A673 (cell line): Measurements from ENCODE around the gene PKD1. TPM values are rescaled to one million over a fixed set of nuclear protein-coding genes. Genes with fewer than 3 reads are reported as not detected.

ENCODE experiments used
- BruUV-seq: library from RNA; stranded (reverse); fragments of 400-500 nt; replicated peaks from 2 replicates; lab custom pipeline; 2021; lab: Mats Ljungman, UMichigan
- CTCF ChIA-PET: fragments of 300-600 bp; sonication (Branson Sonifier 250); formaldehyde crosslinking; loops from one replicate; lab custom pipeline; 2022; ENCODE audit warnings: antibody characterized with exemption; lab: Charles Lee
- POLR2A ChIA-PET: fragments of 300-600 bp; sonication (Branson Sonifier 250); formaldehyde crosslinking; loops from one replicate; lab custom pipeline; 2022; ENCODE audit warnings: antibody characterized with exemption; ENCODE audit not compliant: low non-redundant PET; lab: Charles Lee
- DNase-seq: peaks from one replicate; pipeline ENCODE4 v3.0.0-alpha.2; 2015; ENCODE audit warnings: low spot score
- H3K27ac ChIP-seq: fragments of 200-600 bp; sonication (generic); 2 replicates; pipeline ENCODE4 v1.5.1; 2016; ENCODE audit warnings: mixed run types, low read depth, mild to moderate bottlenecking, mixed read lengths, antibody characterized with exemption, low read length; ENCODE audit not compliant: poor library complexity, severe bottlenecking
- H3K27me3 ChIP-seq: fragments of 200-600 bp; sonication (generic); replicated peaks from 2 replicates; pipeline ENCODE4 v1.6.1; 2017; ENCODE audit warnings: mixed run types, low read depth, mild to moderate bottlenecking, mixed read lengths, antibody characterized with exemption, low read length; ENCODE audit not compliant: insufficient read depth, poor library complexity
- H3K36me3 ChIP-seq: fragments of 200-600 bp; sonication (generic); 2 replicates; pipeline ENCODE4 v1.6.1; 2016; ENCODE audit warnings: mixed run types, mild to moderate bottlenecking, mixed read lengths, antibody characterized with exemption, low read length; ENCODE audit not compliant: insufficient read depth, poor library complexity, severe bottlenecking
- H3K4me1 ChIP-seq: fragments of 200-600 bp; sonication (generic); 2 replicates; pipeline ENCODE4 v1.6.1; 2017; ENCODE audit warnings: mixed run types, mild to moderate bottlenecking, mixed read lengths, antibody characterized with exemption, low read length; ENCODE audit not compliant: insufficient read depth, poor library complexity, severe bottlenecking
- H3K4me3 ChIP-seq: fragments of 200-600 bp; sonication (generic); 2 replicates; pipeline ENCODE4 v1.5.1; 2016; ENCODE audit warnings: low read depth, mixed run types, mild to moderate bottlenecking, mixed read lengths, low read length; ENCODE audit not compliant: poor library complexity, severe bottlenecking
- H3K9me3 ChIP-seq: fragments of 200-600 bp; sonication (generic); 2 replicates; pipeline ENCODE4 v1.6.1; 2016; ENCODE audit warnings: mixed run types, low read depth, mild to moderate bottlenecking, mixed read lengths, antibody characterized with exemption, low read length; ENCODE audit not compliant: poor library complexity, severe bottlenecking
- EZH2 ChIP-seq: fragments of 200-600 bp; sonication (generic); IDR thresholded peaks from 2 replicates; pipeline ENCODE4 v1.6.1; 2017; ENCODE audit warnings: borderline replicate concordance, low read depth, mild to moderate bottlenecking, mixed read lengths, antibody characterized with exemption, low read length; ENCODE audit not compliant: poor library complexity, severe bottlenecking
- intact Hi-C: fragments of 100-400 bp; cut with micrococcal nuclease; formaldehyde crosslinking; loops from one replicate; pipeline ENCODE4 v1.10.0; 2022; ENCODE audit not compliant: unreplicated experiment
- total RNA-seq: library from RNA; stranded (reverse); gene quantifications from 2 replicates; pipeline ENCODE4 v1.2.3, GENCODE V29; 2021
- TF ChIP-seq, protein P1 (sequence below): fragments of 300-800, 200-600 bp; sonication (generic); conservative IDR thresholded peaks from 2 replicates; pipeline ENCODE4 v1.5.1; 2017; ENCODE audit warnings: low read depth, mild to moderate bottlenecking, antibody characterized with exemption, low read length, moderate library complexity, mixed read lengths

Gene PKD1
- total RNA-seq, 1 experiment from 2014 or later: 121 TPM

- H3K36me3 ChIP-seq: peaks cover 8% of the 10 kb centered on the region
- H3K4me3 ChIP-seq: no peak overlapping the region
- no peaks in the 10 kb centered on the region for H3K9me3 ChIP-seq
- intact Hi-C loops: no loop called here
- BruUV-seq: no TSS peak
- DNase-seq: no peak
- TF ChIP-seq, protein P1, sequence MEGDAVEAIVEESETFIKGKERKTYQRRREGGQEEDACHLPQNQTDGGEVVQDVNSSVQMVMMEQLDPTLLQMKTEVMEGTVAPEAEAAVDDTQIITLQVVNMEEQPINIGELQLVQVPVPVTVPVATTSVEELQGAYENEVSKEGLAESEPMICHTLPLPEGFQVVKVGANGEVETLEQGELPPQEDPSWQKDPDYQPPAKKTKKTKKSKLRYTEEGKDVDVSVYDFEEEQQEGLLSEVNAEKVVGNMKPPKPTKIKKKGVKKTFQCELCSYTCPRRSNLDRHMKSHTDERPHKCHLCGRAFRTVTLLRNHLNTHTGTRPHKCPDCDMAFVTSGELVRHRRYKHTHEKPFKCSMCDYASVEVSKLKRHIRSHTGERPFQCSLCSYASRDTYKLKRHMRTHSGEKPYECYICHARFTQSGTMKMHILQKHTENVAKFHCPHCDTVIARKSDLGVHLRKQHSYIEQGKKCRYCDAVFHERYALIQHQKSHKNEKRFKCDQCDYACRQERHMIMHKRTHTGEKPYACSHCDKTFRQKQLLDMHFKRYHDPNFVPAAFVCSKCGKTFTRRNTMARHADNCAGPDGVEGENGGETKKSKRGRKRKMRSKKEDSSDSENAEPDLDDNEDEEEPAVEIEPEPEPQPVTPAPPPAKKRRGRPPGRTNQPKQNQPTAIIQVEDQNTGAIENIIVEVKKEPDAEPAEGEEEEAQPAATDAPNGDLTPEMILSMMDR: no peak
- no peak for TF ChIP-seq EZH2
- no peaks in the 10 kb centered on the region for H3K4me1 ChIP-seq
- CTCF ChIA-PET: no interaction called here
- POLR2A ChIA-PET: no interaction called here
- H3K27ac ChIP-seq: no peak overlapping the region
- no peaks in the 10 kb centered on the region for H3K27me3 ChIP-seq
Observed at GRCh38 chr16:2070576-2071453, 64.9 kb downstream of the PKD1 start.

- intact Hi-C loops: no loop called here
- Histone ChIP-seq H3K4me1 (no peaks in the 10 kb centered on the region), H3K27me3 (no peaks in the 10 kb centered on the region), H3K27ac (no peak overlapping the region), H3K9me3 (no peaks in the 10 kb centered on the region), H3K4me3 (no peak overlapping the region), H3K36me3 (peaks cover 8% of the 10 kb centered on the region)
- no peak for TF ChIP-seq EZH2
- TF ChIP-seq, protein P1: no peak
- ChIA-PET POLR2A (no interaction called here), CTCF (no interaction called here)
- no peak for DNase-seq
- no TSS peak for BruUV-seq
Observed at GRCh38 chr16:2066139-2066538, 69.6 kb downstream of the PKD1 start.

DNA sequence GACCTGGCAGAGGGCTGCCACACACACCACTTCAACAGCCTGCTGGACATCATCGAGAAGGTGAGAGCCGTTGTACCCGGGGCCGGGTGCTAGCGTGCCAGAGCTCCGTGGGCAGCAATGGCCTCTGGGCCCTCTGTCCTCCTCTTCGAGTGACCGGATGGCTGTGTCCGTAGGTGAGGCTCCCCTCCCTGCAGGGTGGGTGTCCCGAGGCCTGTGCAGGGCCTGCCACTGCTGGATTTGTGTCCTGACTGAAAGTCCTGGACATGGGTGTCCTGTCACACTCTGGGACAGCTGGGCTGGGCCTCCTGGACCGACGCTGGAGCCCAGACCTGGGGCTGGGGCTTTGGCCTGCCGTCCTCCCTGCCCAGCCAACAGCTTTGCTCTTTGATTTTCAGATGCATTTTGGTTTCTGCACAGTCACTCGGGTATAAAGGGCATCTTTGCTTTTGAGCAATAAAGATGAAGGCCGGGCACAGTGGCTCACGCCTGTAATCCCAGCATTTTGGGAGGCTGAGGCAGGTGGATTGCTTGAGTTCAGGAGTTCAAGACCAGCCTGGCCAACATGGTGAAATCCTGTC, 71.2 kb downstream of the PKD1 start:
- Histone ChIP-seq H3K4me1 (no peaks in the 10 kb centered on the region), H3K36me3 (peaks cover 8% of the 10 kb centered on the region), H3K4me3 (no peak overlapping the region), H3K27me3 (no peaks in the 10 kb centered on the region), H3K9me3 (no peaks in the 10 kb centered on the region), H3K27ac (no peak overlapping the region)
- CTCF ChIA-PET: no interaction called here
- no TSS peak for BruUV-seq
- DNase-seq: no peak
- no peak for TF ChIP-seq EZH2
- TF ChIP-seq, protein P1: no peak
- intact Hi-C loops: no loop called here
- POLR2A ChIA-PET: no interaction called here
